Right kidney (tissue), 9 donors: Measurements from ENCODE around the gene HOXD10.

Experiments
- DNase-seq: peaks from one replicate; pipeline ENCODE4 v3.0.0-alpha.2; 2016
- long read RNA-seq, 8 donors: transcript quantifications; one replicate each; lab custom pipeline, GENCODE V29; 2026

The HOXD10 gene
- long read RNA-seq, donor 1, transcript HOXD10-201 (2 exons, 1,989 nt), result major isoform, 18 of 28 reads
- long read RNA-seq, donor 1, partial matches to known transcripts, result 9 of 28 reads
- long read RNA-seq, donor 1, other reads (novel, unspliced or antisense), result 0 of 28 reads
- long read RNA-seq, donor 2, transcript HOXD10-201 (2 exons, 1,989 nt), result major isoform, 7 of 15 reads
- long read RNA-seq, donor 2, partial matches to known transcripts, result 7 of 15 reads
- long read RNA-seq, donor 2, other reads (novel, unspliced or antisense), result 0 of 15 reads
- long read RNA-seq, donor 3, transcript HOXD10-201 (2 exons, 1,989 nt), result major isoform, 14 of 15 reads
- long read RNA-seq, donor 3, partial matches to known transcripts, result 0 of 15 reads
- long read RNA-seq, donor 3, other reads (novel, unspliced or antisense), result 0 of 15 reads
- long read RNA-seq, donor 4, transcript HOXD10-202 (2 exons, 1,010 nt), result minor isoform, 5 of 58 reads
- long read RNA-seq, donor 4, transcript HOXD10-201 (2 exons, 1,989 nt), result major isoform, 13 of 58 reads
- long read RNA-seq, donor 4, partial matches to known transcripts, result 39 of 58 reads
- long read RNA-seq, donor 4, other reads (novel, unspliced or antisense), result 0 of 58 reads
- long read RNA-seq, donor 5, transcript HOXD10-201 (2 exons, 1,989 nt), result major isoform, 16 of 19 reads
- long read RNA-seq, donor 5, partial matches to known transcripts, result 0 of 19 reads
- long read RNA-seq, donor 5, other reads (novel, unspliced or antisense), result 0 of 19 reads
- long read RNA-seq, donor 6, transcript HOXD10-201 (2 exons, 1,989 nt), result major isoform, 12 of 40 reads
- long read RNA-seq, donor 6, partial matches to known transcripts, result 23 of 40 reads
- long read RNA-seq, donor 6, other reads (novel, unspliced or antisense), result 0 of 40 reads
- long read RNA-seq, donor 7, transcript HOXD10-201 (2 exons, 1,989 nt), result major isoform, 16 of 20 reads
- long read RNA-seq, donor 7, partial matches to known transcripts, result 0 of 20 reads
- long read RNA-seq, donor 7, other reads (novel, unspliced or antisense), result 0 of 20 reads
- long read RNA-seq, donor 8, transcript HOXD10-201 (2 exons, 1,989 nt), result major isoform, 13 of 15 reads
- long read RNA-seq, donor 8, partial matches to known transcripts, result 0 of 15 reads
- long read RNA-seq, donor 8, other reads (novel, unspliced or antisense), result 0 of 15 reads

DNA sequence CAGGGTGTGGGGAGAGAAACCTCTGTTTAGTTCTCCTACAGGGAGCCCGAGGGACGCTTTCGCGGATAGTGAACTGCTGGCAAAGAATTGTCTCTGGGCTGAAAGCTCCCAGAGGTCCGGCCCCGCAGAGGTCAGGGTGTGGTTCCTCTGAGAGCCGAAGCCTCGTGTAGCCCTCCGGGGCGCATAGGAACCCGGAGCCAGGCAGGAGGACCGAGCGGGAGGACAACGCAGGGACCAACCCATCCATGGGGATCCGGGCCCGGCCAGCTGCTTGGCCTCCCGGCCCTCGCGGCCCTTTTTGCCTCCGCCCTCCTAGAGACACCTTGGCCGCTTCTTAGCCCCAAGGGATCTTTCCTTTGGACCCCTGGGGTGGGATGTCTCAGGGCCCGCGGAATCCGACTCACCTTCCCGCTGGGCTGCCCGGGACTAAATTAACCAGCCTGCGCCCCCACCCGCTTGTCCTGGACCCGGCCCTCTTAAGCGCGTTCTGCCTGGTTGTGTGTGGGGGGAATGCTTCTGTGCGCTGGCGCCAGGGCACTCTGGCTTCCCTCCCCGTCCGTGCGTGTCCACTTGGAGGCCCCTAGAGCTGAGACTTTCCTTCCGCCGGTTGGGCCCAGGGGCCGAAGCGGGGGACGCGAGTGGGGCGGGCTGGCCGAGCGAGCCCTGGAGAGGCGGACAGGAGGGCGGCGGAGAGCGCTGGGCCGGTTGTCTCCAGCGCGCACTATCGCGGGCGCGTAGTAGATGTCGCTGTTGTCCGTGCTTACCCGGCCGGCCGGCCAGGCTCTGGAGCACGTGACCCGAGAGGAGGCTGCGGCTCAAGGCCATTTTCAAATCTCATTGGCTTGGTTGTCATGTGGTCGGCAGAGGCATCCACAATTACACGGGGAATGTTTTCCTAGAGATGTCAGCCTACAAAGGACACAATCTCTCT is at the start of gene HOXD10:
Gene HOXD10 (plus strand): TSS at position 896 of the 931 bp plus-strand sequence. CDS start 56 bp downstream, outside the sequence.
- peak; percentile 95 for DNase-seq

- peak; percentile 78 for DNase-seq
Measured at GRCh38 chr2:176067589-176068418, 48.8 kb upstream of the HOXD10 start.

DNA sequence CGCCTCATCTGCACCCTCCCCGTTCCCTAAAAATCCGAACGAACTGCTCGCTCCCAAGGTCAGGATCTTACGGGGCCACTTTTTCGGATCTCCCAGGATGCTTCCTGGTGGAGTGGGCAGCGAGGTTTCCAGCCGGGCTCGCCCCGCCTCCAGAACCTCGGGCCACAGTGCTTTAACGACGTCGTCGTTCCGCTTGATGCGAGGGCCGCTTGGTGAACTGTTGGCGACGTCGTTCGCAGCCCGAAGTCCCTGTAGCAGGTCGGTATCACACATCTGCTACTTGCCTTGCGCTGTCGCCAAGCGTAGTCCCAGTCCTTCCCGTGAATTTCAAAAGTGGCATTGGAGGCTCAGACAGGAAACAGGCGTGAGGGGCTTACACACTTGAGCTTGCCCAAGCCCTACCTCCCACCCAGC is 48.2 kb upstream of the HOXD10 start:
- peak; percentile 63 for DNase-seq

DNA sequence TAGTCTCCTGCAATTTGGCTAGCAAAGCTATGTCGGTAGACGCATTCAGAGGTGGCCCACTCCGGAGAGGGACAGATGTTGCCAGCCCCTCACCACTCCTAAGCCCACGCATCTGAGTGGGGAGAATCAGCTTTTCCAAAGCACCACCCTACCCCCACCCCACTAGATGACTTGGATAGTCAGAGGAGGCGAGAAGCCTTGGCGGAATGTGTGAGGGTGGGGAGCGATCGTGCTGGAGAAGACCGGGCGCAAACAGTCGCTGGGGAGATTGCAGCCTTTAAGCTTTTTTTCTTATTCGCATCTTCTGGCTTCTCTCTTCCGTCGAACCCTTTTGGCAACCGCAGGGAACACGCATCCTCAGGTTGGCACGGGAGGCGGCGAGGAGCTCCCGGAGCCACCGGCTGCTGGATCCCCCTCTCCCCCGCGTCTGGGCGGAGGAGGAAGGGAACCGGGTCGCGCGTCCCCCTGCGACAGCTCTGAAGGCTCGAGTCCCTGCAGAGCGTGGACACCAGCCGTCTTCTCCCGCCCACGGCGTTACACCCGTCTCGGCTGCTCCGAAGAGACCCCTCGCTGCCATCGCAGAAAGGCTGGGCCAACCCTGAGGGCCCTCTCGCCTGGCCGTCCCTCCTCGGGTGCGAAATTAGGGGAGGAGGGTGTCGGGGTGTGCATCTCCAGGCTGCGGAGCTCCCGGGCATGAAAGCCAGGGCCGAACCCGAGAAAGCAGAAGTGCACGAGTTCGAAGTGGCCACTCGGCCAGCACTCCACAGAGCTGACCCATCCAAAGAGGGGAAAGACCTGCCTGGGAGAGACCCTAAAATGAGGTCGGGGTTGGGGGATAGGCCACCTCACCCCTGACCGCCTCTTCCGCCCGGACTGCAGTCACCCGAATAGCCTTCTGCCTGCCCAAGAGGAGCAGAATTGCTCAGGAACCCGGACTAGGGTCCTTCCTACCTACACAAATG is 45.0 kb upstream of the HOXD10 start:
- DNase-seq, result peak; percentile 60

DNA sequence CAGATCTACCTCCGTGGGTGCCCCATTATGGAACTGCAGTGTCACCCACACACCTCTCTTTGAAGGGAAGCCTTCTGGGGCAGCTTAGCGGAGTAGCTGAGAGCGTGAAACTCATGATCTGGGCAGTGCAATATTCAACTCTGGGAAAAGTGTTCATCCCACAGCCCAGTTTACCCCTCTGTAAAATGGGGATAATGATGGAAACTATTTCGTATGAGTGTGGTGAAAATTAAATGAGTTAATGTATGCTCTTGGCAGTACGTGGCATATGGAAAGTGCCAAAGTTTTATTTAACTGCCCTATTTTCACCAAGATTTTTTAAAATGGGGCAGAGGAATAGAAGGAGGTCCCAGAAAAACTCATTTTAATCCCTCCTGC is 44.3 kb upstream of the HOXD10 start:
- no peak for DNase-seq

DNA sequence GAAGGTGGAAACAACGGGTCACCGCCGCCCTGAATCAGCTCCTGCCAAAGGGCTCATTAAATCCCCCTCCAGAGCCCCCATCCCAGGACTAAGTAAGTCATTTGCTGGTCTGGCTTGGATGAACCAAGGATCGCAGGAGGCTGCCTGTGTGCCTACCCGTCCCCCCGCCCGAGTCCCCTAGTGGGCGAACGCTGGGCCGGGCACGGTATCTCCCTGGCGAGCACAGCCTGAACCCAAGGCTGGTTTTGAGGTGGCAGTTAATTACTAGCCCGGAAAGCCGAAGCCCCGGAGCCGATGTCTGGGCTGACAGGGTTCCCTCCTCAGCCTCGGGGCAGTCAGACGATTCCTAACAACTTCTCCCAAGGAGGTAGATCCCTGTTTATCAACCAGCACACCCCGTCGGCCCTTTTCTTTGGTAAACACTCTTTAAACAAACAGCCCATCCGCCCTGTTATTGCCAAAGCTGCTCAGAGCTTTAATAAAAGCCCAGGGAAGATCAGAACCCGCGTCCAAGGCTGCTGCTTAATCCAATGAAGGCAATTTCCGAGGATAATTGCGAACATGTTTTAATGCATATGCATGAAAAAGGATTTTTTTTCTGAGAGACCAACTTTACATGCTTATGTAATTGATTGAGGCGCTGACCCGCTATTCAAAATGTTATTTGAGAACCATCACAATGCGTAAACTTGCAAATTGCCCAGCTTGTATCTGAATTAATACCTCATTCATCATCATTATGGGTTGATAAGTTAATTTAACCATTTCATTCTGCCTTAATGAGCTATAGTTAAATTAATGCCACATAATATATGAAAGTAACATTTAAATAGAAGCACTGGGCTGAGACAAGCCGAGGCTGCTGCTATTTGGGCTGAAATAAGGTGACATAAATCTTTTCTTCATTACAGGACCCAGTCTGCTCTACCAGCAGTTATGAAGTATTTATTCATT is 43.4 kb upstream of the HOXD10 start:
- peak; percentile 60 for DNase-seq

GRCh38 chr2:176074919-176075425 is 41.6 kb upstream of the HOXD10 start:
- no peak for DNase-seq

DNA sequence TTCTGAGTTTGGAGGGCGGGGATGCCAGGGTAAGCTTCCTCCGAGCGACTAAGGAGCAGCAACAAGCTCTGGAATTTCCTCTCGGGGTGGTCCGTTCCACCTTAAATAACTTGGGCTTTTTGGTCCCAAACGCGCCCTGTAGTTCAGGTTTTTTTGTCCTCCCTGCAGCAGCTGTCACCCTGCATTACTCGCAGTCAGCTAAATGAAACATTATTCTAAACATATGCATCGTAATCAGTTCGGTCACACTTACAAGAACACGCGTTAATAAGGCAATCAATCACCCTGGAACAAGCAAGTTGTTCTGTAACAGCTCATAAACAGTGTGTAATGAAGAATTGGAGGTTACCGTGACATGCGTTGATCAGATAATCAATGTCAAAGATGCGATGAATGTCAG is 41.1 kb upstream of the HOXD10 start:
- DNase-seq, result peak; percentile 50

DNA sequence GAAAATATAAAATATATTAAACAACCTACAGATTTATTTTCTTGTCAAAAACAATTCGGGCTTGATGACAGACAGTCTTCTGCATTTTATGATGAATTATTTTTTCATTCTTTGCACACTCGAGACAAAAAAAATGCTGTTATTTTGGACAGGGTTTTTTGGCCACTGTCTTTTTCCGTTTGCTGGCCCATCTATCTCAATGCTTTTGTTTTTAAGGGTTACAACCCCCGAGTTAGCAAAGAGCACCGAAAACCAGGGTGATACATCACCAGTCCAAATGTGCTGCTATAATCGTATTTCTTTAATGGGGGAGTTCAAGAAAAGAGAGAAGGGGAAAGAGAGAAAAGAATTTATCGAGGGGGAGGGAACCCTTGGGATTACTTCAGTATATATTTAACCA is 40.5 kb upstream of the HOXD10 start:
- DNase-seq, result no peak

DNA sequence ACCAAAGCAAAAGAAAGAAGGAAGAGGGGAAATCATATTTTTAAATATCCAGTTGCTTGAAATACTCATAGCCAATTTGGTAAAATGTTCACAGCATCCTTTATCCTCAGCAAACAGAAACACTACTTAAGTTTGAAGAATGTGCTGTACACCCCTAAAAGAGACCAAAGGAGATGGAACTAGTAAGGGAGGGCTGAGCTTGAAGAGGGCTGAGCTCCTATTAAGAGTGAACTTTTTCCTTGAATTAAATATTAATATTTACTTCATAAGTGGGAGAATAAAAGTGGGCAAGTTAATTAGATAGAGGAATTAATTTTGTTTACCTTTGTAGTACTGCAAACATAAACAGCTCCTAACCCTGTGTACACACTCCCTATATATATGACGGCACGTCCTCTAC is 39.8 kb upstream of the HOXD10 start:
- DNase-seq, result peak; percentile 48

GRCh38 chr2:176078541-176079284 is 37.9 kb upstream of the HOXD10 start:
- DNase-seq, result peak; percentile 70

- DNase-seq, result peak; percentile 63
Measured at GRCh38 chr2:176079285-176079830, 37.2 kb upstream of the HOXD10 start.

- peak; percentile 75 for DNase-seq
Measured at GRCh38 chr2:176079831-176080539, 36.6 kb upstream of the HOXD10 start.

DNA sequence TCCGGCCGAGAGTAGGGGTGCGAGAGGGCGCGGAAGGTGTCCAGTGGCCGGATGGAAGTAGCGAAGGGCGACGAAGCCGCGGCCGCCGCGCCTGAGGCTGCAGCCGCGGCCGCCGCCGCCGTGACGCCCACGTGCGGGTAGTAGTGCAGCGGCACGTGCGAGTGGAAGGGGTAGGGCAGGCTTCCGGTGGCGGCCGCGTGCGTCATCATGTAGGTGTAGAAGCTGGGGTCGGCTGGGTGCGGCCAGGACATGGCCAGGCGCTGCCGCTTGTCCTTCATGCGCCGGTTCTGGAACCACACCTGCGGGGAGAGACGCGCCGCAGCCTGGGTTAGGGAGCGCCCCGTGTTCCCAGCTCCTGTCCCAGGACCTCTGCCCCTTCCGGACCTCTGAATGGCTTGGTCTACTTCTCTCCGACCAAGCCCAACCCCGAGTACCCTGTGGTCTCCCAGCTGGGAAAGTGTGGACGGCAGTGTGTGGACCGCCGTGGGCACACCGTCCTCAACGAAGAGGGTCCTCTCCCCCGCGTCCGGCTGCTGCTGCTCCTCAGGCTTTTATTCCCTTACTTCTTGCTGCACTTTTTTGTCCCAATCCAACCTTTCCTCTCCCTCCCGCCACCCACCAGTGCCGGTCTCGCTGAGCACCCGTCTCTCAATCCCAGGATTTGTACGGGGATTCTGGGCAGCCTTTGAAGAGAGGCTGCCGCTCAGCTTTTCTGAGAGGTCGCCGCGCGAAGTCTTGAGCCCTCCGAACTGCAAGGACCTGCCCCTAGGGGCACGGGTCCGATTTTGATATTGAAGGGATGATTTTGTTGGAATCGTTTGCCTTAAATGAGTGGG is 35.8 kb upstream of the HOXD10 start:
- peak; percentile 85 for DNase-seq

- DNase-seq, result no peak
Measured at GRCh38 chr2:176081376-176081836, 35.2 kb upstream of the HOXD10 start.
